CD4-positive, alpha-beta T cell treated with Interleukin-15 for 1 hour (primary cell): ENCODE measurements around the gene RANBP10.

Experiments
- DNase-seq: peaks from one replicate; pipeline ENCODE4 v3.0.0-alpha.2; 2020

The RANBP10 gene

DNA sequence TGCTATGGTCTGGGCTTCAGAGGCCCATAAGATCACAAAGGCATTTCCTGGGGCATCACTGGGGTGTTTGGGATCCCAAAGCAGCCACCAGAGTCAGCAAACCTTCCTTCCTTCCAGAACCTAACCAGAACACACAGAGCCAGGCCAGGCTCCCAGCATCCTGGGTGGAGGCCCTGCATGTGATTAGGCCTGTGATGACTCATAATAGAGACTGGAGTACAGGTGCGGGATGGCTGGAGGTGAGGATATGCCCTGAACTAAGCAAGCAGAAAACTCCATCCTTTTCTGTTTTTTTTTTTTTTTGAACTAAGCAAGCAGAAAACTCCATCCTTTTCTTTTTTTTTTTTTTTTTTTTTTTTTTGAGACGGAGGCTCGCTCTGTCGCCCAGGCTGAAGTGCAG lies 69.5 kb downstream of the RANBP10 start:
- no peak for DNase-seq

GRCh38 chr16:67734731-67735201 lies 71.6 kb downstream of the RANBP10 start:
- DNase-seq = no peak

- DNase-seq = no peak
These were observed 72.5 kb downstream of the RANBP10 start for GRCh38 chr16:67733734-67734470.

GRCh38 chr16:67731753-67732095 lies 74.6 kb downstream of the RANBP10 start:
- no peak for DNase-seq

DNA sequence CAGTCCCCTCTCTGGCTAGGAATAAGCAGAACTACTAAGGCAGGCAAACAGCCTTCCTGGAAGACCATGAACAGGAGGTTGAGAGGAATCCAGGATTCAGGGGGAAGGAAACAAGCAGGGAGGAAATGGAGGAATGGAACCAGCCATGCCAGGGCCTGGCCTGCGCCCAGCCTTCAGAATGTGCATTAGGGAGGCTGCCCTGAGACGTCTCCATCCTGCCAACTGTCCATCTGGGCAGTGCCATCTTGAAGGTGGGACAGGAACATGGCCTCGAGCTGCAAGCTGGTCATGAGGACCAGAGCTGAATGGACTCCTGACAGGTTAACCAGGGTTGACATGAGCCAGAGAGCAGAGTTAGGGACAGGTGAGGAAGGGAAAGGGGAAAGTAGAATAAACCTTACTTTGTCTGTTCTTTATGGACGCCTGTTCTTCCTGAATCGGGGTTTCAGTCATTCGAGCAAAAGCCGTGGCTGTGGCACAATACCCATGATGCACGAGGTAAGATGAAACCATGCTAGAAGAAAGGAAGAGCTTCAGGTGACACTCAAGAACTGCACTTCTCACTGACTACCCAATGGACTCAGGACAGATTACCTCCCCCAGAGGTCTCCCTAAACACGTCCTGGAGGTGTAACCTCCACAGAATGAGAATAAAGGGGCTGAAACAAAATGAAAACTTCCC lies 75.1 kb downstream of the RANBP10 start:
- no peak for DNase-seq

GRCh38 chr16:67730326-67730725 lies 76.0 kb downstream of the RANBP10 start:
- DNase-seq = no peak

DNA sequence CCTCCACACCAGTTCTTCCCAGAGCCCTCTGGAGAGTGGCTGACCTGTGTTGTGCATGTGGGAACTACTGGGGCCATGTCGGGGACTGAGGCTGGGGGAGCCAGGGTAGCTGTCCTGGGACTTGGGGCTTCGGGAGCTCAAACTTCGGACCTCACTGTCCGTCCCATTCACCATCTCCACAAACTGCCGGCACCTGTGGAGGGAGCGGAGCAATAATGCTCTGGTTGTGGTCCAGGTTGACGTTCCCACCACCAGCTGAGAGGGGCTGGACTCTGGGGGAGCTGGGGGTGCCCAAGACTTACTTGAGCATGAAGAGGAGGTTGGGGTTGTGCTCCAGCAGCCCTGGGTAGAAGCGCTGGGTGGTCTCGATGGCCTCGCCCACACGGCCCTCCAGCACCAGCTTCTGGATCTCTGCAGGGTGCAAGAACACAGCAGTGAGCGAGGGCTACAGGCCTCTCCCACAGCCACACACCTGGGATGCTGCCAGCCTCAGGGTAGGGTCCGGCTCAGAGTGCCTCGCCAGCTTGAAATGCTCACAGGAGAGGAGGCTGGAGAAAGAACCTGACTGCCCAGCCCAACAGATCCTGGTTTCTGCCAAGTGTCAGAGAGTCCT lies 76.6 kb downstream of the RANBP10 start:
- no peak for DNase-seq

GRCh38 chr16:67727521-67728485 lies 78.6 kb downstream of the RANBP10 start:
- DNase-seq = no peak

DNA sequence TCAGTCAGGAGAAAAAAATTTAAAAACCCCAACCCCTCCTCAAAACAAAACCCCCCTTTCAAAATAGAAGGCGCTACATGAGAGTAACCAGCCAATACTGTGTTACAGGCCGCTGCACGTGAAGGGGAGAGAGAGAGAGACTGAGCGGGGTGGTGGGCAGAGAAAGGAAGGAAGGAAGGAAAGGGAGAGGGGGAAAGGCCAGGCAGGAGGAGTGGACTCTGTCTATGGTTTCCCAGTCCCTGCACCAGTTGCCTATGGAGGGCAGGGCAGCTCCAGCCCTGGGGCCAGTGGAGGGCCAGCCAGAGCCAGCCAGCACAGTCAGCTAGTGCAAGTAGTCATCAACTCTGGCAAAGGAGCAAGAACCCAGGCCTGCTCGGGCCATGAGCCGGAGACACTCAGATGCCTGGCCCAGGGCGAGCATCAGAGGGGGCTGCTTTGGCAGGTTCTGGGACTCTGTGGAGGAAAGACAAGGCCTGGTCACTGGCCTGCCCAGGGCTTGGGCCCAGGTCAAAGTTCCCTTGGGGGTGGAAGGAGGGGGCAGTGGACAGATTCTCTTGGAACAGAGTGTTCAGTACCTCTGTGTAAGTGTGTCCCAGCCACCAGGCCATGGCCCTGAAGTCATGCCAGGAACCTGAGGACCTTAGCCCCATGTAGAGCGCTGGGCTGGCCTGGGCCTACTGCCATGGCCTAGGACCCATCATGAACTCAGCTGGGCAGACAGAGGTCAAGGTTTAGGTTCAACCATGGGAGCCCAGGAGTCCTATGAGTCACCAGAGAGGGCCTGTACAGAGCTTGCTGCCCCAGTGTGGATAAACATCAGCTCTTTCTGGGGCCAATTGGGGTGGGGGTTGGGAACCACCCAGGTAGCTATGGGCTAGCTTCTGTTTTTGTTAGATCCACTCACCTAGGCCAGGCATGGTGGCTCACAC lies 80.0 kb downstream of the RANBP10 start:
- no peak for DNase-seq

DNA sequence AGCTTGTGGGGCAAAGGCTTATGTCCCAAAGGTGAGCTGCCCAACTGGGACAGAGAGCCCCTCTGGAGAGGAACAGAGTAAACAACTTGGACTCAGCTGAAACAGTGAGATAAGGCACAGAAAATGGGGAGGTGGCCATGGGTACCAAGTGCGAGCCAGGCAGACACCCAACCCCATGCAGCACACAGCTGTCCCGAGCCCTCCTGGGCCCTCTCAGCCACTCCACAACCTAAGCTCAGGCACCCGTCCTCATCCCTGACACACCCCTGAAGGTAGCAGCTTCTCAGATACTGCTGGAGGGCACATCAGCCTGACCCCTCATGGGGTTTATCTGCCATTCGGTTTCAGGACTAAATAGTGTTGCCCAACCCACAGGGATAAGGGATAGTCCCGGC lies 82.5 kb downstream of the RANBP10 start:
- no peak for DNase-seq

DNA sequence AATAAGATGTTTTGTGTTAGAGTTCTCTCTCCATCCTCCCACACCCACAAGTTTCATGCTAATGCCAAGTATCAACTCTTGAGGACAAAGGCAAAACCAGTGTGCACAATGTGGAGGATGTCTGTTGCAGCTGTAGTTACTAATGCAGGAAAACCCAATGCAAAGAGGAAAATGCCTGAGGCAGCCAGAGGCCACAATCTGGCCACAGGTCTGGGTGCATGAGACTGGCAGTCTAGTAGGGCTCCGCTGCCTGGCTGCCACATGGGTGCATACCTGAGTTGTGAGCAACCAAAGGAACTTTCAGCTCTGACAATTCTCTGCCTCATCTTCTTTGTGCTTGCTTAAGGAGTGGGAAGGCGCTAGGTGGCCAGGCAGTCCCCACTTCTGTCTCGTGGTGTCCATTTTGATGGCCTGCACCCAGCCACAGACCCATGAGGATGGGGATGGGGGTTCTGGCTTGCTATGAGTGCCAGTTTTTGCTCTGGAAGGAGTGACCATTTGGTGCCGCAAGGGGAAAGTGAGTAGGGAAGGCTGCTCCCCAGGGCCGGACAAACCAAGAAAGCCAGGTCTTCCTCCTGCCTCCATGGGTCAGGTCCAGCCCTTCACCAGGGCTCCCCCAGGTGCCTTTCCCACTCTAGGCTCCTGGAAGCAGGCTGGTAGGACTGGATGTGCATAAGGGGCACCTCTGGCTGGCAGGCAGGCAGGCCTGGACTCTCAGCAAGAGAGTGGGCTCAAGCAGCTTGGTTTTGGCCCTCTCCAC lies 83.0 kb downstream of the RANBP10 start:
- no peak for DNase-seq

- no peak for DNase-seq
These were observed 86.1 kb downstream of the RANBP10 start for GRCh38 chr16:67720236-67720635.

GRCh38 chr16:67719778-67720144 lies 86.6 kb downstream of the RANBP10 start:
- no peak for DNase-seq

GRCh38 chr16:67719048-67719777 lies 87.1 kb downstream of the RANBP10 start, which contains the start of gene GFOD2:
Gene GFOD2 (minus strand): TSS chr16:67719316. CDS start chr16:67685715, 33,601 bp downstream.
- peak; percentile 95 for DNase-seq

- DNase-seq = no peak
These were observed 87.7 kb downstream of the RANBP10 start for GRCh38 chr16:67718668-67719047.

GRCh38 chr16:67716097-67716496 lies 90.3 kb downstream of the RANBP10 start:
- no peak for DNase-seq

DNA sequence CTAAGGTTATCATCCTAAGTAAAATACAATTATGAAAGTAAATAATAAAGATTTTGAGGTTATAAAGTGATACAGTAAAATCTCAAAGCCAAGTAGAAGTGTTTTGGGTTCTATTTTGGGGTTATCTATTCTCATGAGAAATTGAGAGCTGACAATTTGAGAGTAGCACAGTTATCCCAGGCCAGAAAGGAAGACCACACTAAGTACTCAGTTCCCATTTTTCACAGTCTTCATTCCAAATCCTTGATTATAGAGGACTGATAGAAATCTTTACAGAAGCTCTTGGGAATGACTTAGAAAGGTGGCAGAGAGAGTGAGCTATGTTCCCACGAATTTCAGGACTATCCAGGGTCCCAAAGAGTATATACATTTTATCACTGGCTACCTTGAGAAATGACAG lies 91.8 kb downstream of the RANBP10 start:
- DNase-seq = no peak

- DNase-seq = no peak
These were observed 92.6 kb downstream of the RANBP10 start for GRCh38 chr16:67713647-67714273.

GRCh38 chr16:67710607-67711006 lies 95.8 kb downstream of the RANBP10 start:
- no peak for DNase-seq

DNA sequence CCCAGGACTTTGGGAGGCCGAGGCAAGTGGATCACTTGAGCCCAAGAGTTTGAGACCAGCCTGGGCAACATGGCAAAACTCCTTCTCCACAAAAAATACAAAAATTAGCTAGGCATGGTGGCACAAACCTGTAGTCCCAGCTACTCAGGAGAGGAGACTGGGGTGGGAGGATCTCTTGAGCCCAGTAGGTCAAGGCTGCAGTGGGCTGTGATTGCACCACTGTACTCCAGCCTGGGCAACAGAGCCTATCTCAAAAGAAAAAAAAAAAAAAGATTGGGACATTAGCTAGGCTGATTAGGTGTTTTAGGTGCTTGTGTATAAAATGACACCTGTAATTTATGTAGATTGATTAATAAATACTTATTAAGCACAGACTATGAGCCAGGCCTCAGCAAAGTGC lies 97.3 kb downstream of the RANBP10 start:
- no peak for DNase-seq
